Trophoblast cell (in vitro differentiated cells and primary cell): Measurements from ENCODE around the gene CASP10.

Experiments
- DNase-seq, 2 donors: peaks; one replicate each; pipeline ENCODE4 v3.0.0-alpha.2; 2016
- H2AFZ ChIP-seq: 2 replicates; pipeline ENCODE4 v1.6.1; 2013; ENCODE audit warnings: low read length, moderate library complexity, mild to moderate bottlenecking; ENCODE audit not compliant: insufficient read depth, poor library complexity
- H2AK5ac ChIP-seq: 2 replicates; pipeline ENCODE4 v1.6.1; 2013; ENCODE audit warnings: mild to moderate bottlenecking, low read length
- H2BK120ac ChIP-seq: 2 replicates; pipeline ENCODE4 v1.6.1; 2013; ENCODE audit warnings: low read length, mild to moderate bottlenecking, moderate library complexity; ENCODE audit not compliant: insufficient read depth, poor library complexity
- H2BK12ac ChIP-seq: 2 replicates; pipeline ENCODE4 v1.6.1; 2013; ENCODE audit warnings: mild to moderate bottlenecking, low read length, moderate library complexity
- H2BK5ac ChIP-seq: 2 replicates; pipeline ENCODE4 v1.6.1; 2013; ENCODE audit warnings: low read length, low read depth, moderate library complexity, mild to moderate bottlenecking; ENCODE audit not compliant: poor library complexity
- H3K14ac ChIP-seq: 2 replicates; pipeline ENCODE4 v1.6.1; 2013; ENCODE audit warnings: mild to moderate bottlenecking, low read length
- H3K18ac ChIP-seq: 2 replicates; pipeline ENCODE4 v1.6.1; 2013; ENCODE audit warnings: mild to moderate bottlenecking, low read length
- H3K23ac ChIP-seq: 2 replicates; pipeline ENCODE4 v1.6.1; 2013; ENCODE audit warnings: low read length
- H3K27ac ChIP-seq: 2 replicates; pipeline ENCODE4 v1.5.1; 2013; ENCODE audit warnings: low read depth, mild to moderate bottlenecking, inconsistent platforms, low read length, moderate library complexity
- H3K27me3 ChIP-seq: 2 replicates; pipeline ENCODE4 v1.6.1; 2013; ENCODE audit warnings: inconsistent platforms, mild to moderate bottlenecking, low read length, moderate library complexity; ENCODE audit not compliant: insufficient read depth
- H3K36me3 ChIP-seq, 2 experiments: 1 replicate in 1 of 2; 2 replicates in 1 of 2; pipeline ENCODE4 v1.6.1; 2013; ENCODE audit warnings: low read length in 2 of 2, mild to moderate bottlenecking in 2 of 2, moderate library complexity in 1 of 2; ENCODE audit not compliant: insufficient read depth in 2 of 2, control insufficient read depth in 1 of 2
- H3K4ac ChIP-seq: 2 replicates; pipeline ENCODE4 v1.6.1; 2013; ENCODE audit warnings: low read depth, mild to moderate bottlenecking, low read length, moderate library complexity
- H3K4me1 ChIP-seq, 2 experiments: 1 replicate in 1 of 2; 2 replicates in 1 of 2; pipeline ENCODE4 v1.6.1; 2013; ENCODE audit warnings: low read length in 2 of 2, mild to moderate bottlenecking in 2 of 2, moderate library complexity in 1 of 2; ENCODE audit not compliant: insufficient read depth in 2 of 2, control insufficient read depth in 1 of 2
- H3K4me2 ChIP-seq: 2 replicates; pipeline ENCODE4 v1.6.1; 2013; ENCODE audit warnings: inconsistent platforms, mild to moderate bottlenecking, low read length, moderate library complexity
- H3K4me3 ChIP-seq: 2 replicates; pipeline ENCODE4 v1.5.1; 2013; ENCODE audit warnings: mild to moderate bottlenecking, low read depth, low read length, inconsistent platforms
- H3K79me1 ChIP-seq: one replicate; pipeline ENCODE4 v1.6.1; 2013; ENCODE audit warnings: low read length
- H3K79me2 ChIP-seq: 2 replicates; pipeline ENCODE4 v1.6.1; 2013; ENCODE audit warnings: low read length, mild to moderate bottlenecking; ENCODE audit not compliant: control insufficient read depth, insufficient read depth, poor library complexity
- H3K9ac ChIP-seq: 2 replicates; pipeline ENCODE4 v1.6.1; 2013; ENCODE audit warnings: mild to moderate bottlenecking, low read length
- H3K9me3 ChIP-seq: 2 replicates; pipeline ENCODE4 v1.6.1; 2013; ENCODE audit warnings: low read depth, mild to moderate bottlenecking, control low read depth, inconsistent platforms, low read length; ENCODE audit not compliant: insufficient read depth
- H4K12ac ChIP-seq: 2 replicates; pipeline ENCODE4 v1.6.1; 2013; ENCODE audit warnings: low read depth, mild to moderate bottlenecking, low read length, moderate library complexity
- H4K8ac ChIP-seq: 2 replicates; pipeline ENCODE4 v1.6.1; 2013; ENCODE audit warnings: low read depth, mild to moderate bottlenecking, low read length, moderate library complexity
- H4K91ac ChIP-seq: one replicate; pipeline ENCODE4 v1.6.1; 2013; ENCODE audit warnings: low read depth, mild to moderate bottlenecking, low read length, moderate library complexity
- WGBS: extraction: QIAGEN DNeasy Blood & Tissue Kit; methylation state at CpG from one replicate; pipeline ENCODE4 v1.1.7; 2013; ENCODE audit warnings: missing lambda C conversion rate; ENCODE audit not compliant: insufficient read length, insufficient coverage; ENCODE audit errors: extremely low coverage; 5-methylcytosine and 5-hydroxymethylcytosine counted together

CASP10 gene

GRCh38 chr2:201232467-201232815 lies 49.5 kb downstream of the CASP10 start:
- WGBS, result no CpG with 5 or more reads among the region's 3 CpGs
- DNase-seq, result no peak

GRCh38 chr2:201233192-201233811 lies 50.4 kb downstream of the CASP10 start:
- Histone ChIP-seq H4K8ac (no peak overlapping the region), H2BK120ac (no peak overlapping the region), H3K14ac (no peak overlapping the region), H3K27ac (no peak overlapping the region), H3K23ac (no peak overlapping the region), H3K18ac (no peak overlapping the region), H3K4ac (no peak overlapping the region), H2BK5ac (no peak overlapping the region), H2AK5ac (no peak overlapping the region), H3K79me1 (peaks cover 2% of the 10 kb centered on the region), H3K9ac (no peak overlapping the region), H4K12ac (no peak overlapping the region), H4K91ac (no peak overlapping the region), H3K27me3 (no peaks in the 10 kb centered on the region), H3K79me2 (no peaks in the 10 kb centered on the region), H3K4me1 (no peaks in the 10 kb centered on the region), H3K4me3 (no peak overlapping the region), H3K36me3 (no peaks in the 10 kb centered on the region), H2AFZ (no peak overlapping the region), H3K4me2 (no peak overlapping the region), H2BK12ac (no peak overlapping the region), H3K9me3 (no peaks in the 10 kb centered on the region)
- peak; percentile 80 to 86 for DNase-seq
- WGBS, result no CpG with 5 or more reads among the region's 8 CpGs

More at GRCh38 chr2:201232467-201232815, 49.5 kb downstream of the CASP10 start:
- Histone ChIP-seq H3K4ac (no peak overlapping the region), H2BK120ac (no peak overlapping the region), H4K12ac (no peak overlapping the region), H3K14ac (no peak overlapping the region), H3K4me3 (no peak overlapping the region), H3K9ac (no peak overlapping the region), H4K91ac (no peak overlapping the region), H3K4me2 (no peak overlapping the region), H2BK5ac (no peak overlapping the region), H2BK12ac (no peak overlapping the region), H2AFZ (no peak overlapping the region), H3K4me1 (no peaks in the 10 kb centered on the region), H4K8ac (no peak overlapping the region), H3K9me3 (no peaks in the 10 kb centered on the region), H3K18ac (no peak overlapping the region), H3K27me3 (no peaks in the 10 kb centered on the region), H3K79me2 (no peaks in the 10 kb centered on the region), H3K23ac (no peak overlapping the region), H3K79me1 (peaks cover 2% of the 10 kb centered on the region), H3K36me3 (no peaks in the 10 kb centered on the region), H2AK5ac (no peak overlapping the region), H3K27ac (no peak overlapping the region)

GRCh38 chr2:201233812-201234662 lies 51.1 kb downstream of the CASP10 start:
- Histone ChIP-seq H3K18ac (no peak overlapping the region), H4K91ac (no peak overlapping the region), H3K4me3 (no peak overlapping the region), H2BK5ac (no peak overlapping the region), H3K79me1 (peaks cover 2% of the 10 kb centered on the region), H3K9me3 (no peaks in the 10 kb centered on the region), H3K27ac (no peak overlapping the region), H3K79me2 (no peaks in the 10 kb centered on the region), H3K4me1 (no peaks in the 10 kb centered on the region), H2AFZ (no peak overlapping the region), H3K9ac (no peak overlapping the region), H3K4ac (no peak overlapping the region), H3K14ac (no peak overlapping the region), H4K8ac (no peak overlapping the region), H4K12ac (no peak overlapping the region), H3K4me2 (no peak overlapping the region), H2BK12ac (no peak overlapping the region), H2AK5ac (no peak overlapping the region), H3K27me3 (no peaks in the 10 kb centered on the region), H2BK120ac (no peak overlapping the region), H3K36me3 (no peaks in the 10 kb centered on the region), H3K23ac (no peak overlapping the region)
- DNase-seq, result peak; percentile 81 to 88
- no CpG with 5 or more reads among the region's 21 CpGs for WGBS

- no peak overlapping the region for H2BK12ac ChIP-seq
- H2AK5ac ChIP-seq, result no peak overlapping the region
- H3K14ac ChIP-seq, result no peak overlapping the region
- H3K23ac ChIP-seq, result no peak overlapping the region
- no peaks in the 10 kb centered on the region for H3K79me2 ChIP-seq
- no peak overlapping the region for H3K4ac ChIP-seq
- no peak overlapping the region for H3K18ac ChIP-seq
- H3K9ac ChIP-seq, result no peak overlapping the region
- WGBS, result no CpG with 5 or more reads among the region's 3 CpGs
- no peak overlapping the region for H4K8ac ChIP-seq
- no peak overlapping the region for H3K4me3 ChIP-seq
- peak in 1 of 2 donors; percentile 27 for DNase-seq
- H2BK5ac ChIP-seq, result no peak overlapping the region
- H3K27me3 ChIP-seq, result no peaks in the 10 kb centered on the region
- H3K27ac ChIP-seq, result no peak overlapping the region
- no peak overlapping the region for H4K12ac ChIP-seq
- H3K4me1 ChIP-seq, result no peaks in the 10 kb centered on the region
- no peaks in the 10 kb centered on the region for H3K36me3 ChIP-seq
- no peak overlapping the region for H2AFZ ChIP-seq
- H2BK120ac ChIP-seq, result no peak overlapping the region
- no peak overlapping the region for H4K91ac ChIP-seq
- peaks cover 2% of the 10 kb centered on the region for H3K79me1 ChIP-seq
- H3K9me3 ChIP-seq, result no peaks in the 10 kb centered on the region
- H3K4me2 ChIP-seq, result no peak overlapping the region
These were observed 51.8 kb downstream of the CASP10 start for GRCh38 chr2:201234663-201235135.
